ENCODE data around the gene SYT7. TPM values are rescaled to one million over a fixed set of nuclear protein-coding genes. Genes with fewer than 3 reads are reported as not detected.

Gene SYT7
- total and polyA plus RNA-seq, 2 donors (not counting 1 experiment from before 2014, with no cell fraction given): not detected

- intact Hi-C loops (cut with micrococcal nuclease): no loop called here
- H3K4me1 ChIP-seq (ENCODE audit: control insufficient read depth in 2 of 2, insufficient read depth in 2 of 2, low read length in 2 of 2): peaks cover 11 to 14% of the 10 kb centered on the region in 2 donors
- Mint-ChIP-seq H3K4me3 (no peak overlapping the region), H3K4me1 (peaks cover 12% of the 10 kb centered on the region), H3K9me3 (ENCODE audit: insufficient read depth) (no peaks in the 10 kb centered on the region), H3K27ac (no peak overlapping the region), H3K27me3 (peaks cover 48% of the 10 kb centered on the region)
- no peak for DNase-seq
- H3K36me3 ChIP-seq (replicated peaks in 1 of 2; ENCODE audit: control extremely low read depth in 1 of 2, control insufficient read depth in 1 of 2, extremely low read depth in 1 of 2, insufficient read depth in 2 of 2, low read length in 1 of 2): no peaks in the 10 kb centered on the region
- H3K79me2 ChIP-seq (ENCODE audit: control insufficient read depth, insufficient read depth, low read length): no peaks in the 10 kb centered on the region
- CTCF ChIA-PET: interaction anchor here (4.4 kb wide), 1 partner anchor 38 kb away, joined by 62 read pairs; a partner anchor contains a TSS
- no peaks in the 10 kb centered on the region for H4K20me1 ChIP-seq (ENCODE audit: control insufficient read depth, insufficient read depth, low read length, poor library complexity, severe bottlenecking)
- no peak for TF ChIP-seq CTCF (IDR thresholded peaks at IDR 0.05)
- TF ChIP-seq EZH2 (IDR thresholded peaks at IDR 0.05; ENCODE audit: borderline replicate concordance, insufficient read depth, low read depth, low read length, poor library complexity, severe bottlenecking): no peak
- no peak overlapping the region for H3K9ac ChIP-seq (ENCODE audit: low read length)
- WGBS (ENCODE audit: insufficient coverage): 92% methylated on average over 5 of the region's 10 CpGs
- no peaks in the 10 kb centered on the region for H3K9me3 ChIP-seq (ENCODE audit: control extremely low read depth in 1 of 3, control insufficient read depth in 2 of 3, insufficient read depth in 1 of 3, low read length in 2 of 3)
- no peak for ATAC-seq (ENCODE audit: low read depth)
- H3K27ac ChIP-seq (ENCODE audit: low read length in 2 of 2): no peak overlapping the region
- no peak overlapping the region for H3K4me3 ChIP-seq (ENCODE audit: control extremely low read depth in 1 of 5, extremely low read depth in 1 of 5, insufficient read depth in 1 of 5, low read depth in 2 of 5, low read length in 4 of 5)
- no peak overlapping the region for H2AFZ ChIP-seq (ENCODE audit: insufficient read depth, low read depth, low read length, poor library complexity, severe bottlenecking)
- H3K4me2 ChIP-seq (replicated peaks; ENCODE audit: low read depth, low read length, poor library complexity, severe bottlenecking): no peak overlapping the region
- POLR2A ChIA-PET: no interaction called here
- peaks cover 0 to 52% (median 12%) of the 10 kb centered on the region in 4 experiments for H3K27me3 ChIP-seq (replicated peaks in 1 of 4; ENCODE audit: control extremely low read depth in 1 of 4, control insufficient read depth in 3 of 4, insufficient read depth in 4 of 4, low read length in 3 of 4)
Observed at GRCh38 chr11:61515686-61516085, 65.2 kb downstream of the SYT7 start.

GRCh38 chr11:61514050-61514917, 66.6 kb downstream of the SYT7 start:
- Mint-ChIP-seq H3K4me3 (no peak overlapping the region), H3K9me3 (ENCODE audit: insufficient read depth) (no peaks in the 10 kb centered on the region), H3K27ac (no peak overlapping the region), H3K27me3 (peaks cover 52% of the 10 kb centered on the region), H3K4me1 (peaks cover 15% of the 10 kb centered on the region)
- Histone ChIP-seq H2AFZ (ENCODE audit: insufficient read depth, low read depth, low read length, poor library complexity, severe bottlenecking) (no peak overlapping the region), H3K27ac (ENCODE audit: low read length in 2 of 2) (no peak overlapping the region), H3K9me3 (ENCODE audit: control extremely low read depth in 1 of 3, control insufficient read depth in 2 of 3, insufficient read depth in 1 of 3, low read length in 2 of 3) (peaks cover 0 to 6% (median 0%) of the 10 kb centered on the region in 3 donors), H3K79me2 (ENCODE audit: control insufficient read depth, insufficient read depth, low read length) (no peaks in the 10 kb centered on the region), H4K20me1 (ENCODE audit: control insufficient read depth, insufficient read depth, low read length, poor library complexity, severe bottlenecking) (no peaks in the 10 kb centered on the region), H3K36me3 (replicated peaks in 1 of 2; ENCODE audit: control extremely low read depth in 1 of 2, control insufficient read depth in 1 of 2, extremely low read depth in 1 of 2, insufficient read depth in 2 of 2, low read length in 1 of 2) (no peaks in the 10 kb centered on the region), H3K4me1 (ENCODE audit: control insufficient read depth in 2 of 2, insufficient read depth in 2 of 2, low read length in 2 of 2) (peaks cover 21 to 23% of the 10 kb centered on the region in 2 donors), H3K9ac (ENCODE audit: low read length) (no peak overlapping the region), H3K4me2 (replicated peaks; ENCODE audit: low read depth, low read length, poor library complexity, severe bottlenecking) (no peak overlapping the region), H3K4me3 (ENCODE audit: control extremely low read depth in 1 of 5, extremely low read depth in 1 of 5, insufficient read depth in 1 of 5, low read depth in 2 of 5, low read length in 4 of 5) (no peak overlapping the region), H3K27me3 (replicated peaks in 1 of 4; ENCODE audit: control extremely low read depth in 1 of 4, control insufficient read depth in 3 of 4, insufficient read depth in 4 of 4, low read length in 3 of 4) (peaks cover 0 to 64% (median 19%) of the 10 kb centered on the region in 4 experiments)
- no peak for ATAC-seq (ENCODE audit: low read depth)
- ChIA-PET POLR2A (no interaction called here), CTCF (interaction anchor here (1.3 to 1.6 kb wide), 2 partner anchors 36 to 68 kb away, joined by 4 read pairs; no protein-coding TSS in a partner anchor)
- TF ChIP-seq EZH2 (IDR thresholded peaks at IDR 0.05; ENCODE audit: borderline replicate concordance, insufficient read depth, low read depth, low read length, poor library complexity, severe bottlenecking): no peak
- no peak for TF ChIP-seq CTCF (IDR thresholded peaks at IDR 0.05)
- intact Hi-C loops (cut with micrococcal nuclease): no loop called here
- 82% methylated on average over 9 of the region's 11 CpGs for WGBS (ENCODE audit: insufficient coverage)
- no peak for DNase-seq
